ELR (cell line): ENCODE results near the gene SYNJ1.
"Not testable (repeated sequence)": the region's sequence is repeated elsewhere in the genome, so short reads cannot be mapped to it uniquely, and the experiment has no call there.

Source experiments
- DNase-seq: peaks from one replicate; pipeline ENCODE4 v3.0.0-alpha.2; 2015; ENCODE audit warnings: low read depth

SYNJ1 gene

GRCh38 chr21:32693581-32693980 is 34.2 kb downstream of the SYNJ1 start:
- DNase-seq = no peak

DNA sequence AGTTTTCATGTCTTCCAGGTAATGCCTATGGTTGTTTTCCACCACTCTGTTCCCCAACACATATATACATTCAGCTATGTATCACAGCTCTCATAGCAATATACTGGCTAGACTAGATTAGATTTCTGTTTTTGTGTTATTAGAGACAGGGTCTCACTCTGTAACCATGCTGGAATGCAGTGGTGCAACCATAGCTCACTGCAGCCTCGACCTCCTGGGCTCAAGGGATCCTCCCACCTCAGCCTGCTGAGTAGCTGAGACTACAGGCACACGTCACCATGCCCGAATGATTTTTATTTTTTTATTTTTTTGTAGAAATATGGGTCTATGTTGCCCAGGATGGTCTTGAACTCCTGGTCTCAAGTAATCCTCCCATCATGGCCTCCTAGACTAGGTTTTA is 37.7 kb downstream of the SYNJ1 start:
- no peak for DNase-seq

- DNase-seq = peak; percentile 6
Observed at GRCh38 chr21:32687643-32688345, 40.0 kb downstream of the SYNJ1 start.

- no peak for DNase-seq
Observed at GRCh38 chr21:32682696-32683474, 44.9 kb downstream of the SYNJ1 start.

DNA sequence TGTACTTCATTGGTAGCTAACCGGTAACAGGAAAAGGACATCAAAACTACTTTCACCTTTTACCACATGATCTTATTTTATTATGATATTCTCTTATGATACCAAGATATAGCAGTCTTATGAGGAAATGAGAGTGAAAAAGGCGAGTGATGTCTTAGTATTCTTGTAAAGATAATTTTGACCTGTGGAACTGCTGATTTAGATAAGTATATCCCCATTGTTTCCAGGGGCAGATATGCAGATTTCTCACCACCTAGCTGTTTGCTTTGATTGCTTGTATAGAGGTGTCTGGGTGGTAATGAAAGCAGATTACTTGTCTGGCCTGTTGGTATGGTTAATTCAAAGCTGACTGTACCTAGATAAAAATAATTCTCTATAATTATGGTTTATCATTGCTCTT is 53.1 kb downstream of the SYNJ1 start:
- no peak for DNase-seq

- DNase-seq = no peak
Observed at GRCh38 chr21:32674038-32674437, 53.8 kb downstream of the SYNJ1 start.

DNA sequence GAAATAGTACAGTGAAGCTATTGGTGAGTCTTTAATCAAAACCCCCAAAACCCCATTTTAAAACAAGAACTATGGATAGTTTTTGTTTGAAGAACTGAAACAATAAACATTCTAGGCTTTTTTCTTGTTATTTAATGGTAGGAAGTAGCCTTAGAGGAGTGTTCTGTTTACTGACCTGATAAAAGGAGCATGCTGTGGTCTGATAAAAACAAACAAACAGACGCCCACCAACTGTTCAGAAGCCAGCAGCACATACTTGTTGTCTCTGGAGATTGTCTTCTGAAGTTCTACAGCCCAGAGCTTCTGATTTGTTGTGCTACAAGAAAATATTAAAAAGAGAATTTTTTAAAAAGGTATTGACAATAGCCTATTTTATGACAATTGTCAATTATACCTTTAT is 61.6 kb downstream of the SYNJ1 start:
- no peak for DNase-seq

- not testable (repeated sequence) for DNase-seq
Observed at GRCh38 chr21:32664095-32664494, 63.7 kb downstream of the SYNJ1 start.

GRCh38 chr21:32661981-32662380 is 65.8 kb downstream of the SYNJ1 start:
- not testable (repeated sequence) for DNase-seq

DNA sequence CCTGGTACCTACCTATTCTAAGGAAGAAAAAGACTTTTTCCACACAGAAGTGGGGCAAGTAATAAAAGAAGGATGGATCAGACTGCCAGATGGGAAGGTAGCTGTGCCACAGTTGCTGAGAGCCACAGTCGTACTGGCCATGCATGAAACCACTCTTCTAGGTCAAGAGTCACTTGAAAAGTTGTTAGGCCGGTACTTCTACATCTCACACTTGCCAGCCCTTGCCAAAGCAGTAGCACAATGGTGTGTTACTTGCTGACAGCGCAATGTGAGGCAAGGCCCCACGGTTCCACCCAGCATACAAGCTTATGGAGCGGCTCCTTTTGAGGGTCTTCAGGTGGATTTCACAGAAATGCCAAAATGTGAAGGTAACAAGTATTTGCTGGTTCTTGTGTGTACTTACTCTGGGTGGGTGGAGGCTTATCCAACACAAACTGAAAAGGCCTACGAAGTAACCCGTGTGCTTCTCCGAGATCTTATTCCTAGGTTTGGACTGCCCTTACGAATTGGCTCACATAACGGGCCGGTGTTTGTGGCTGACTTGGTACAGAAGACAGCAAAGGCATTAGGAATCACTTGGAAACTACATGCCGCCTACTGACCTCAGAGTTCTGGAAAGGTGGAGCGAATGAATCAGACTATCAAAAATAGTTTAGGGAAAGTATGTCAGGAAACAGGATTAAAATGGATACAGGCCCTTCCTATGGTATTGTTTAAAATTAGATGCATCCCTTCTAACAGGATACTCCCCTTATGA is 66.6 kb downstream of the SYNJ1 start:
- DNase-seq = not testable (repeated sequence)

DNA sequence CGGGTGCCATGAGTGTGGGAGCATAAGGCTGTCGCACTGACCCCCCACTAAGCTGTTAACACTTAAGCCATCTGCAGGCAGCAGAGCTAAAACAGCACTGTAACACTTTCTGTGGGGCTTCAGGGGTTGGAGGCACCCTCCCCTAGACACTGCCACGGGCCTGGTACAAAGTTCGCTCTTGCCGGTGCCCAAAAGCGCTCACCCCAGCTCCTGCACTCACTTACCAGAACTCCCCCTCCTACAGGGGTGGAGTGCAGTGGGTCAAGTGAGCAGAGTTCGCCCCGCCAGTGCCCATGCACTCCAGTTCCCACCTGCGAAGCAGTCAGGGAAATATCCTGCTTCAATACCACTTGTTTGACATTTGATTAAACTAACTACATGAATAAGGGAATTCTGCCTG is 69.3 kb downstream of the SYNJ1 start:
- no peak for DNase-seq

DNA sequence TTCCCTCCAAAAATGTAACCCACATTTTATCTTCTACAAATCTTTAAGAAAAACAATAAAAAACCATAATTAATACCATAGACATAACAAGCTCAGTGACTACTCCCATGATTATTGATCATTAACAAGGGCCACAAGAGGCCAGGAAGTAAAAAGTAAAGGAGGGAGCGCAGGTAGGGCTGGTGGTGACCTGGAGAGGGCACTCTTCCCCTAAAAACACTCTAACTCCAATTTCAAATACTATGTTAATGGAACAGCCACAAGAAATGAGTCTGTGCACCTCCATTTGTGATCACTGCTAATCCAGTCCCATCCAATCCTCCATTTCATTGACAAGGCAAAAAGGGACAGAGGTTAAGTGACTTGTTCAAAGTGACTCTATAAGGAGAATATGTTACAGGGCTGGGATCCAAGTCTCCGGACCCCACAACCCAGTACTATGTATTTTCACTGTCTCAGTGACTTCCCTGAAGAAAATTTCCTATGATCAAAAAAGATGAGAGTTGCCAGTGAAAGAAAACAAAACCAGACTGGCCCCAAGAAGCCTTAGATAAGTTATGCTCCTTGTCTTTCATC is 74.4 kb downstream of the SYNJ1 start:
- DNase-seq = peak; percentile 34

DNA sequence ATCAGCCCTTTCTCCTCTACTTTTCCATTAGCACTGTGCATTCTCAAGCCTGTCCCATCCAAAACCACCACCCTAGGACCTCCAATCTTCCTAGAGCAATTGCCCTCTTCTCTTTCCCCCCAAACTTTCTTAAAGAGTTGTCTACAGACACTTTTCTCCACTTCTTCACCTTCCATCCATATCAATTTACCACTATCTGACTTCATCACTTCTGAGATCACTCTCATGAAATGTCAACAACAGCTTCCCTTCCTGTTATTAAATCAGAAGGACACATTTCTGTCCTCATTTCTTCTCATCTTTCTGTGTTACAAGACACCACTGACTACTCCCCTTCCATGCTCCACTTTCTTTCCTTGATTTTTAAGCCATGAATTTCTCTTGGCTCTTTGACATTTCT is 79.6 kb downstream of the SYNJ1 start:
- no peak for DNase-seq

DNA sequence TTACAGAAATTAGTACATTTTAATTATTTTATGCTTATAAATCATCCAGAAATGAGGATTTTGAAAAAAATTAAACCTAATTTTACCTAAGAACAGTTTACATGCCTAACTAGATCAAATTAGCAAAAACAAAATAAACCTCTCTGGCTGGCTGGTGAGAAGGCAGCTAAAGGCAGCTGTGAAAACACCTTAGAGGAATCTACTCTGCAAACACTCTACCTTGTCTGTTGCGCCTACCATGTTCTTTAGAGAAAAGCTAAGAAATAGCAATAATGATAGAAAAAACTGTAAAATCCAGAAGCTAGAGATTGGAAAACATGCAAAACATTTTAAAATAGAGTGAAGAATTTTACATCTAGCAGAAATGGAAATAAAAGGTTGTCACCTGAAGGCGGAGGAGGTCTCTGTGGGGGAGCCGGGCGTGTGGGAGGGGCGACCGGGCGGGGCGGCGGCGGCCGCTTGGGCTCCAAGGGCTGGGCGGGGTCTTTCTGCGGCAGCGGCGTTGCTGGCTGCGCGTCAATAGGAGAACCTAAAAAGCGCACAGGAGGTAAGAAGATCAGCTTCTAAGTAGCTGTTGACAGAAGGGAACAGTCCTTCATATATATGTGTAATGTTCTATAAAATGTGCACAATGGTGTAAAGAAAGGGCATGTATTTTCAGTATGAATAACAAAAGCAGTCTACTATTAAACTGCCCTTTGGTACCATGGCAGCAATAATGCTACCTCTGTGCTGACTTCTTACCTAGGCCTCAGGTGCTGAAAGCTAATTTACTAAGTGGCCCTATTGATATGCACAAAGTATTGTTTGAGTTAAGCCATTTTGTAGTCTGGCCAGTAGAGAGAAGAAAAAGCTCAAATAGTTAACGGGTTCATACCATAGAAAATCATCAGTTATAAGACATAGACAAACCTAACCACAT is 82.3 kb downstream of the SYNJ1 start:
- no peak for DNase-seq

- no peak for DNase-seq
Observed at GRCh38 chr21:32641710-32642698, 85.8 kb downstream of the SYNJ1 start.

DNA sequence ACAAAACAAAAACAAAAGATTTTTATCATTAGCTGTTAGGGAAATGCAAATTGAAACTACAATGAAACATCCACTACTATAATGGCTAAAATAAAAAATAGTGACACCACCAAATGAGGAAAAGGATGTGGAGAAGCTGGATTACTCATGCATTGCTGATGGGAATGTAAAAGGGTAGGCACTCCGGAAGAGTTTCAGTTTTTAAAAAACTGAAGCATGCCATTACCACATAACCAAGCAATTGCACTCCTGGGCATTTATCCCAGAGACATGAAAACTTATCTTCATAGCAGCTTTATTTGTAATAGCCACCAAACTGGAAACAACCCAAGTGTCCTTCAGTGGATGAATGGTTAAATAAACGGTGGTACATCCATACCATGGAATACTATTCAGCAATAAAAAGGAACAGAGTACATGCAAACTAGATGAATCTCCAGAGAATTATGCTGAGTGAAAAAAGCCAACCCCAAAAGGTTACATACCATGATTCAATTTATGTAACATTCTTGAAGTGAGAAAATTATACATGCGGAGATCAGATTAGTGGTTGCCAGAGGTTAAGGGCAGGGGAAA is 101.1 kb downstream of the SYNJ1 start:
- peak; percentile 63 for DNase-seq

GRCh38 chr21:32618218-32618617 is 109.6 kb downstream of the SYNJ1 start:
- DNase-seq = not testable (repeated sequence)

GRCh38 chr21:32613436-32614043 is 114.3 kb downstream of the SYNJ1 start:
- DNase-seq = no peak

- no peak for DNase-seq
Observed at GRCh38 chr21:32612999-32613337, 114.8 kb downstream of the SYNJ1 start.
